ENCODE results near the gene NEU1. TPM values are rescaled to one million over a fixed set of nuclear protein-coding genes. Genes with fewer than 3 reads are reported as not detected.
"Not testable (repeated sequence)": the region's sequence is repeated elsewhere in the genome, so short reads cannot be mapped to it uniquely, and the experiment has no call there.

NEU1 gene
- polyA plus RNA-seq, 1 donor from 2014 or later: 25.0 TPM

DNA sequence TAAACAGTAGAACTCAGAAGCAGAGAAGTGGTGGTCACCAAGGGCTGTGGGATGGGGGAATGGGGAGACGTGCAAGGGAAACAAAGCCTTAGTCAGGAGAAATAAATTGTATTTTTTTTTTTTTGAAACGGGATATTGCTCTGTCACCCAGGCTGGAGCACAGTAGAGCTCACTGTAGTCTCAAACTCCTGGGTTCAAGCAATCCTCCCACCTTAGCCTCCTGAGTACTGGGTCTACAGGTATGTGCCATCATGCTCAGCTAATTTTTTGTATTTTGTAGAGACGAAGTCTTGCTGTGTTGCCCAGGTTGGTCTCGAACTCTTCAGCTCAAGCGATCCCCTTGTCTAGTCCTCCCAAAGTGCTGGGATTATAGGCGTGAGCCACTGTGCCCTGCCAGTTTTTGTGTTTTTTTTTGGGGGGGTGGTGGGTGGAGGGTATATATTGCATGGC is 31.7 kb downstream of the NEU1 start:
- no peaks in the 10 kb centered on the region for H3K27me3 Mint-ChIP-seq
- H3K4me1 Mint-ChIP-seq: peaks cover 17 to 31% (median 23%) of the 10 kb centered on the region in 3 donors
- H3K27ac Mint-ChIP-seq: peak overlapping the region; percentile 82 to 95 (median 83)
- H3K36me3 Mint-ChIP-seq: no peaks in the 10 kb centered on the region
- H3K4me3 Mint-ChIP-seq: peak overlapping the region; percentile 91 to 97 (median 96)
- no peaks in the 10 kb centered on the region for H3K9me3 Mint-ChIP-seq

- Mint-ChIP-seq H3K4me1 (peaks cover 17 to 27% (median 24%) of the 10 kb centered on the region in 3 donors), H3K4me3 (peak overlapping the region; percentile 91 to 97 (median 96)), H3K9me3 (no peaks in the 10 kb centered on the region), H3K27ac (peak overlapping the region; percentile 82 to 95 (median 83)), H3K27me3 (no peaks in the 10 kb centered on the region), H3K36me3 (no peaks in the 10 kb centered on the region)
These were observed 32.9 kb downstream of the NEU1 start for GRCh38 chr6:31829633-31830283.

- H3K9me3 Mint-ChIP-seq: no peaks in the 10 kb centered on the region
- H3K4me1 Mint-ChIP-seq: peaks cover 20 to 30% (median 22%) of the 10 kb centered on the region in 3 donors
- no peaks in the 10 kb centered on the region for H3K27me3 Mint-ChIP-seq
- H3K36me3 Mint-ChIP-seq: no peaks in the 10 kb centered on the region
- peak within 1 kb of the TSS; percentile 92 to 99 (median 96) for H3K4me3 Mint-ChIP-seq
- peak within 1 kb of the TSS; percentile 78 to 98 (median 93) for H3K27ac Mint-ChIP-seq
These were observed 35.1 kb downstream of the NEU1 start, which contains the start of gene HSPA1B for GRCh38 chr6:31827286-31828079. Gene HSPA1B (plus strand): TSS chr6:31827738. CDS start chr6:31827951, 213 bp downstream.

DNA sequence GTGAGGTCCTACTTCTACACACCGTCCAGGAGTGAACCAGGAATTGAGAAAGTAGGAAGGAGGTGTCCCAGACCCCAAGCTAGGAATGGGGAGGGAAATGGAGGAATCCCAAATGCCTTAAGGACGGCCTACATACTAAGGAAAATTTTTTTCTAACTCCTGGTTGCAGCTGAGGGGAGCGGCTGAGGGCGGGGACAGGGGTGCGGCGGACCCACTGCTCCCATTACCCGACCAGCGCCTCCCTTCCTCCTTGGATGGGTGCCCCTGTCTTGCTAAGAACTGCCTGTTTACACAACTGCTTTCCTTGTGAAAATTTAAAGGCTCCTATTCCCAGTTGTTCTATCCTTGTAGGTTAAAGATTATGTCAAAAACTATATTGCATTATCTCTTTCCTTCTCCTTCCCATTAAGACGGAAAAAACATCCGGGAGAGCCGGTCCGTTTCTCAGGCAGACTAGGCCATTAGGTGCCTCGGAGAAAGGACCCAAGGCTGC is 35.8 kb downstream of the NEU1 start:
- Mint-ChIP-seq H3K36me3 (no peaks in the 10 kb centered on the region), H3K4me3 (peak overlapping the region; percentile 92 to 99 (median 96)), H3K27me3 (no peaks in the 10 kb centered on the region), H3K4me1 (peaks cover 25 to 33% (median 27%) of the 10 kb centered on the region in 3 donors), H3K9me3 (no peaks in the 10 kb centered on the region), H3K27ac (peak overlapping the region; percentile 78 to 98 (median 93))

GRCh38 chr6:31825553-31825952 is 37.1 kb downstream of the NEU1 start:
- no peaks in the 10 kb centered on the region for H3K27me3 Mint-ChIP-seq
- H3K4me3 Mint-ChIP-seq: peak overlapping the region; percentile 92 to 99 (median 96)
- no peaks in the 10 kb centered on the region for H3K36me3 Mint-ChIP-seq
- no peaks in the 10 kb centered on the region for H3K9me3 Mint-ChIP-seq
- peak overlapping the region in 2 of 3 donors; percentile 81 to 93 for H3K27ac Mint-ChIP-seq
- H3K4me1 Mint-ChIP-seq: peaks cover 23 to 31% (median 30%) of the 10 kb centered on the region in 3 donors

DNA sequence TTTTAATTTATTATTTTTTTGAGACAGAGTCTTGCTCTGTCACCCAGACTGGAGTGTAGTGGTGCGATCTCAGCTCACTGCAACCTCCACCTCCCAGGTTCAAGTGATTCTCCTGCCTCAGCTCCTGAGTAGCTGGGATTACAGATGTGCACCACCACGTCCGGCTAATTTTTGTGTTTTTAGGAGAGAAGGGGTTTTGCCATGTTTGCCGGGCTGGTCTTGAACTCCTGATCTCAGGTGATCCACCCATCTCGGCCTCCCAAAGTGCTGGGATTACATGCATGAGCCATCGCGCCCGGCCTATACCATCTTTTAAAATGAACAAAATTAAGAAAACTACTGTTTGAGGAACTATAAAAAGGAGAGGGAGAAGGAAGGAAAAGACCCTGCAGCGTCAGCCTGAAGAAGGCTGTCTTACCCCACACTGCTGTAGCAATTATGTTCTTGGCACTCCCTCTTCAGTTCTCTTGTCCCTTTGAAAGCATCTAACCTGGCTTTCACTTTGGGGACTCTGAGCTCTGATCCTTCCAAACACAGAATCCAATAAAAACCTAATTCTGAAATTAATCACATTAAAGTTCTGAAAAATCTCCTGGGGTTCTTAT is 38.9 kb downstream of the NEU1 start:
- not testable (repeated sequence) for H3K36me3 Mint-ChIP-seq, H3K9me3 Mint-ChIP-seq, H3K27me3 Mint-ChIP-seq
- Mint-ChIP-seq H3K4me1 (peaks cover 21 to 32% (median 23%) of the 10 kb centered on the region in 3 donors), H3K4me3 (peak overlapping the region; percentile 38 to 93 (median 44)), H3K27ac (peak overlapping the region in 1 of 3 donors; percentile 86)

DNA sequence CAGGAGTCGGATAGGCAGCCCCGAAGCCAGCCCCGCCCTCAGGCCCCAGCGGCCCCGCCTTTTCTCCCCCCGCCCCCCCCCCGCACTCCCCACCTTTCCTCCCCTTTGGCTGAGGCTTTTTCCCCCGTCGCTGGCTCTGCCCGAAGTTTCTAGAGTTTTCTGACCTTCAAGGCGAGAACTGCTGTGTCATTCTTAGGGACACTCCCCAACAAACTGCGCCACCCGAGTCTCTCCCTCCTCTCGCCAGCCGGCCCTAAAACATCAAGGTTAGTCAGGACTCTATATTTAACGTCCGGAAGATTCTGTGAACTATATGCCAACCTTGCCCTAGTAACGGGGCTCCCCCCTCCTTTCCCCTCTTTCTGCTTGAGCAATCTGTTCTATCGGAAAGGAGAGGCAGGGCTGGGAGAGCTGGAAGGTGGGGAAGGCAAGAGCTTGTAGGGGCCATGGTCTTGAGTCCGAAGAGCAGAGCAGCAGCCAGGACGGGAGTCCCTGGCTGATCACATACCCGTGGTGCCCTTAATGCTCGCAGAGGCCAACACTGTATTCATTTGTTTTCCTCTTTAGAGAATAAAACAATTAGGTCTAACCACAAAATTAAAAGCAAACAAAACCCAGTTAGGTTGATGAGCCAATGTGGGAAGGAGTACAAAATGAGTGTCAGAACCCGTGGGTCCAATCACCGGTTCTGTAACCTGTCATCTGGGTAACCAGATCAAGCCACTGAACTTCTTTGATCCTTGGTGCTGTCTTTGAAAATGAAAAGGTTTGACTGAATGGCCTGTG is 40.4 kb downstream of the NEU1 start:
- peaks cover 28 to 44% (median 32%) of the 10 kb centered on the region in 3 donors for H3K4me1 Mint-ChIP-seq
- no peaks in the 10 kb centered on the region for H3K36me3 Mint-ChIP-seq
- peak overlapping the region; percentile 86 to 94 (median 92) for H3K27ac Mint-ChIP-seq
- H3K9me3 Mint-ChIP-seq: no peaks in the 10 kb centered on the region
- peak overlapping the region; percentile 93 to 98 (median 95) for H3K4me3 Mint-ChIP-seq
- no peaks in the 10 kb centered on the region for H3K27me3 Mint-ChIP-seq

- Mint-ChIP-seq H3K36me3 (no peaks in the 10 kb centered on the region), H3K27me3 (no peaks in the 10 kb centered on the region), H3K4me1 (peaks cover 23 to 40% (median 26%) of the 10 kb centered on the region in 3 donors), H3K27ac (peak overlapping the region; percentile 86 to 94 (median 92)), H3K9me3 (no peaks in the 10 kb centered on the region), H3K4me3 (peak overlapping the region; percentile 93 to 98 (median 95))
These were observed 41.2 kb downstream of the NEU1 start for GRCh38 chr6:31821301-31822035.

- not testable (repeated sequence) for H3K9me3 Mint-ChIP-seq, H3K36me3 Mint-ChIP-seq, H3K27me3 Mint-ChIP-seq
- peak overlapping the region in 2 of 3 donors; percentile 73 to 86 for H3K27ac Mint-ChIP-seq
- peak overlapping the region in 2 of 4 donors; percentile 93 to 95 for H3K4me3 Mint-ChIP-seq
- peaks cover 23 to 37% (median 26%) of the 10 kb centered on the region in 3 donors for H3K4me1 Mint-ChIP-seq
These were observed 42.2 kb downstream of the NEU1 start for GRCh38 chr6:31820399-31820798.

- H3K9me3 Mint-ChIP-seq: no peaks in the 10 kb centered on the region
- peak overlapping the region in 2 of 4 donors; percentile 4 to 64 for H3K4me3 Mint-ChIP-seq
- H3K27me3 Mint-ChIP-seq: no peaks in the 10 kb centered on the region
- H3K4me1 Mint-ChIP-seq: peaks cover 23 to 33% (median 26%) of the 10 kb centered on the region in 3 donors
- peak overlapping the region; percentile 15 to 73 (median 65) for H3K27ac Mint-ChIP-seq
- no peaks in the 10 kb centered on the region for H3K36me3 Mint-ChIP-seq
These were observed 42.7 kb downstream of the NEU1 start for GRCh38 chr6:31819871-31820299.

DNA sequence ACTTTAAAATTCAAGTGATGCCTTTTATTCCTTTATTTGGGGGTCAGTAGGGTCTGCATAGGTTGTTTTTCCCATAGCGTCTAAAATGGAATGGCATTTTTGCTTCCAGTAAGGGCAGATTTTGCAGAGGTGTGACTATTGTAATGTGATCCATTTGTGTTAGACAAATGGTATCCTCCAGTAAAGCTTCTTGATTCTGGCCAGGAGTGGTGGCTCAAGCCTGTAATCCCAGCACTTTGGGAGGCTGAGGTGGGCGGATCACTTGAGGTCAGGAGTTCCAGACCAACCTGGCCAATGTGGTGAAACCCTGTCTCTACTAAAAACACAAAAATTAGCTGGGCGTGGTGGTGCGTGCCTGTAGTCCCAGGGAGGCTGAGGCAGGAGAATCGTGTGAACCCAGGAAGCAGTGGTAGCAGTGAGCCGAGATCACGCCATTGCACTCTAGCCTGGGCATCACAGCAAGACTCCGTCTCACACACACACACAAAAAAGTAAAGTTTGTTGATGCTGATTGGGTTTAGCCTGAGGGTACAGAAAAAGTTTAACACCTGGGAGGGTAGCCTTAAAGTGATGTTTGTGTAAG is 44.6 kb downstream of the NEU1 start:
- Mint-ChIP-seq H3K4me3 (peak overlapping the region; percentile 81 to 96 (median 92)), H3K4me1 (peaks cover 23 to 32% (median 29%) of the 10 kb centered on the region in 3 donors), H3K27ac (peak overlapping the region; percentile 88 to 92 (median 90))
- H3K36me3 Mint-ChIP-seq, H3K9me3 Mint-ChIP-seq, H3K27me3 Mint-ChIP-seq: not testable (repeated sequence)

DNA sequence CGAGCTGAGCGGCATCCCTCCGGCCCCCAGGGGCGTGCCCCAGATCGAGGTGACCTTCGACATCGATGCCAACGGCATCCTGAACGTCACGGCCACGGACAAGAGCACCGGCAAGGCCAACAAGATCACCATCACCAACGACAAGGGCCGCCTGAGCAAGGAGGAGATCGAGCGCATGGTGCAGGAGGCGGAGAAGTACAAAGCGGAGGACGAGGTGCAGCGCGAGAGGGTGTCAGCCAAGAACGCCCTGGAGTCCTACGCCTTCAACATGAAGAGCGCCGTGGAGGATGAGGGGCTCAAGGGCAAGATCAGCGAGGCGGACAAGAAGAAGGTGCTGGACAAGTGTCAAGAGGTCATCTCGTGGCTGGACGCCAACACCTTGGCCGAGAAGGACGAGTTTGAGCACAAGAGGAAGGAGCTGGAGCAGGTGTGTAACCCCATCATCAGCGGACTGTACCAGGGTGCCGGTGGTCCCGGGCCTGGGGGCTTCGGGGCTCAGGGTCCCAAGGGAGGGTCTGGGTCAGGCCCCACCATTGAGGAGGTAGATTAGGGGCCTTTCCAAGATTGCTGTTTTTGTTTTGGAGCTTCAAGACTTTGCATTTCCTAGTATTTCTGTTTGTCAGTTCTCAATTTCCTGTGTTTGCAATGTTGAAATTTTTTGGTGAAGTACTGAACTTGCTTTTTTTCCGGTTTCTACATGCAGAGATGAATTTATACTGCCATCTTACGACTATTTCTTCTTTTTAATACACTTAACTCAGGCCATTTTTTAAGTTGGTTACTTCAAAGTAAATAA is 45.3 kb downstream of the NEU1 start:
- H3K9me3 Mint-ChIP-seq, H3K27me3 Mint-ChIP-seq, H3K36me3 Mint-ChIP-seq: not testable (repeated sequence)
- H3K4me1 Mint-ChIP-seq: peaks cover 23 to 30% (median 29%) of the 10 kb centered on the region in 3 donors
- peak overlapping the region; percentile 81 to 96 (median 92) for H3K4me3 Mint-ChIP-seq
- peak overlapping the region; percentile 88 to 92 (median 90) for H3K27ac Mint-ChIP-seq
